ENCODE measurements around the gene JAG1.

JAG1 gene

DNA sequence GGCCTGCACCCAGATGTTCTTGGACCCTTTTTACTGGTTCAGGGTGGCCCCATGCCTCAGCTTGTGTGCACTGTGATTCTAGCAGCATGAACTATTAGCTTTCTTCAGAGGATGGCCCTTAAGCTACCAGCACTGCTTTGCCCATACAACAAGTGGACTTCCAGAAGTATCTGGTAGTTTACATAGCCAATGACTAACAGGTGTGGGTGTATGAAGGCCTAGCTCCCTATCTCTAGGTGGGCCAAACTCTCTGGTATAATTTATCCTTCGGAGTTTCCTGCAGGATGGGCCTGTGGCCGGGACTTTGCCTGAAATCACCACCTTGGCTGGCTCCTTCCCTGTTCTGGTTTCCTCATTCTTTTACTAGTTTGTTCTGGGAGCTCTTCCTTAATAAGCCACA, 26.1 kb upstream of the JAG1 start:
- TF ChIP-seq ARNTL (CRISPR knock-in tag; IDR thresholded peaks at IDR 0.05; ENCODE audit: borderline replicate concordance, low read depth) (no peak), ZFP30 (CRISPR knock-in tag; IDR thresholded peaks at IDR 0.05) (no peak), ZNF70 (CRISPR knock-in tag; IDR thresholded peaks at IDR 0.05) (no peak), ZFP3 (CRISPR knock-in tag; IDR thresholded peaks at IDR 0.05) (no peak), CSDC2 (CRISPR knock-in tag; IDR thresholded peaks at IDR 0.05) (no peak), GLIS3 (CRISPR knock-in tag; IDR thresholded peaks at IDR 0.05) (no peak), PPARA (CRISPR knock-in tag; IDR thresholded peaks at IDR 0.05; ENCODE audit: borderline replicate concordance) (no peak), ISL1 (CRISPR knock-in tag; IDR thresholded peaks at IDR 0.05) (no peak)
- TF ChIP-seq, protein P1, sequence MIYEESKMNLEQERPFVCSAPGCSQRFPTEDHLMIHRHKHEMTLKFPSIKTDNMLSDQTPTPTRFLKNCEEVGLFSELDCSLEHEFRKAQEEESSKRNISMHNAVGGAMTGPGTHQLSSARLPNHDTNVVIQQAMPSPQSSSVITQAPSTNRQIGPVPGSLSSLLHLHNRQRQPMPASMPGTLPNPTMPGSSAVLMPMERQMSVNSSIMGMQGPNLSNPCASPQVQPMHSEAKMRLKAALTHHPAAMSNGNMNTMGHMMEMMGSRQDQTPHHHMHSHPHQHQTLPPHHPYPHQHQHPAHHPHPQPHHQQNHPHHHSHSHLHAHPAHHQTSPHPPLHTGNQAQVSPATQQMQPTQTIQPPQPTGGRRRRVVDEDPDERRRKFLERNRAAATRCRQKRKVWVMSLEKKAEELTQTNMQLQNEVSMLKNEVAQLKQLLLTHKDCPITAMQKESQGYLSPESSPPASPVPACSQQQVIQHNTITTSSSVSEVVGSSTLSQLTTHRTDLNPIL (CRISPR knock-in tag; IDR thresholded peaks at IDR 0.05; ENCODE audit: low read depth): no peak
- TF ChIP-seq, protein P2, sequence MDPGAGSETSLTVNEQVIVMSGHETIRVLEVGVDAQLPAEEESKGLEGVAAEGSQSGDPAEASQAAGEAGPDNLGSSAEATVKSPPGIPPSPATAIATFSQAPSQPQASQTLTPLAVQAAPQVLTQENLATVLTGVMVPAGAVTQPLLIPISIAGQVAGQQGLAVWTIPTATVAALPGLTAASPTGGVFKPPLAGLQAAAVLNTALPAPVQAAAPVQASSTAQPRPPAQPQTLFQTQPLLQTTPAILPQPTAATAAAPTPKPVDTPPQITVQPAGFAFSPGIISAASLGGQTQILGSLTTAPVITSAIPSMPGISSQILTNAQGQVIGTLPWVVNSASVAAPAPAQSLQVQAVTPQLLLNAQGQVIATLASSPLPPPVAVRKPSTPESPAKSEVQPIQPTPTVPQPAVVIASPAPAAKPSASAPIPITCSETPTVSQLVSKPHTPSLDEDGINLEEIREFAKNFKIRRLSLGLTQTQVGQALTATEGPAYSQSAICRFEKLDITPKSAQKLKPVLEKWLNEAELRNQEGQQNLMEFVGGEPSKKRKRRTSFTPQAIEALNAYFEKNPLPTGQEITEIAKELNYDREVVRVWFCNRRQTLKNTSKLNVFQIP (CRISPR knock-in tag; IDR thresholded peaks at IDR 0.05; ENCODE audit: borderline replicate concordance, low read depth): no peak
- ATAC-seq: no peak

DNA sequence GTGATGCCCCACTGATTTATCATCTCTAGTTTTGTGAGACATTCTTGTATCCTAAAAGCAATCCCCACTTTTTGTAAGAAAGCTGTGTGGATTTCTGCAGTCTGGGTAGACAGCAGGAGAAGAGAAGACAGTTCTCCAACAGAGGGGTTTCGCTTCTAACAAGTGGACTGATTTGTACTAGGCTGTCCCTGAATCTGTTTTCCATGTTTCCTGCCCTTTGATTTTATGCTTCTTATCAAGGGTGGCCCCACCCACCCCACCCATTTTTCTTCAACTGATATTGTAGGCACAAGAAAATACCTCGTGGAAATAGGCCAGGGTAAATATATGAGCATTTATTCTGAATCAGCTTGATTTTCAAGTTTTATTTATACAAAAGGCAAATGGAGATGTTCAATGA, 25.7 kb upstream of the JAG1 start:
- TF ChIP-seq OSR1 (CRISPR knock-in tag; IDR thresholded peaks at IDR 0.05) (no peak), ZNF70 (CRISPR knock-in tag; IDR thresholded peaks at IDR 0.05) (no peak), ZFP3 (CRISPR knock-in tag; IDR thresholded peaks at IDR 0.05) (no peak), TOX (CRISPR knock-in tag; IDR thresholded peaks at IDR 0.05; ENCODE audit: borderline replicate concordance) (no peak), ZNF8 (CRISPR knock-in tag; IDR thresholded peaks at IDR 0.05) (no peak), ZC3H10 (CRISPR knock-in tag; IDR thresholded peaks at IDR 0.05) (no peak), PPARA (CRISPR knock-in tag; IDR thresholded peaks at IDR 0.05; ENCODE audit: borderline replicate concordance) (no peak), GLIS3 (CRISPR knock-in tag; IDR thresholded peaks at IDR 0.05) (no peak)
- TF ChIP-seq, protein P3, sequence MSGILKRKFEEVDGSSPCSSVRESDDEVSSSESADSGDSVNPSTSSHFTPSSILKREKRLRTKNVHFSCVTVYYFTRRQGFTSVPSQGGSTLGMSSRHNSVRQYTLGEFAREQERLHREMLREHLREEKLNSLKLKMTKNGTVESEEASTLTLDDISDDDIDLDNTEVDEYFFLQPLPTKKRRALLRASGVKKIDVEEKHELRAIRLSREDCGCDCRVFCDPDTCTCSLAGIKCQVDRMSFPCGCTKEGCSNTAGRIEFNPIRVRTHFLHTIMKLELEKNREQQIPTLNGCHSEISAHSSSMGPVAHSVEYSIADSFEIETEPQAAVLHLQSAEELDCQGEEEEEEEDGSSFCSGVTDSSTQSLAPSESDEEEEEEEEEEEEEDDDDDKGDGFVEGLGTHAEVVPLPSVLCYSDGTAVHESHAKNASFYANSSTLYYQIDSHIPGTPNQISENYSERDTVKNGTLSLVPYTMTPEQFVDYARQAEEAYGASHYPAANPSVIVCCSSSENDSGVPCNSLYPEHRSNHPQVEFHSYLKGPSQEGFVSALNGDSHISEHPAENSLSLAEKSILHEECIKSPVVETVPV (CRISPR knock-in tag; IDR thresholded peaks at IDR 0.05): no peak
- TF ChIP-seq, protein P4, sequence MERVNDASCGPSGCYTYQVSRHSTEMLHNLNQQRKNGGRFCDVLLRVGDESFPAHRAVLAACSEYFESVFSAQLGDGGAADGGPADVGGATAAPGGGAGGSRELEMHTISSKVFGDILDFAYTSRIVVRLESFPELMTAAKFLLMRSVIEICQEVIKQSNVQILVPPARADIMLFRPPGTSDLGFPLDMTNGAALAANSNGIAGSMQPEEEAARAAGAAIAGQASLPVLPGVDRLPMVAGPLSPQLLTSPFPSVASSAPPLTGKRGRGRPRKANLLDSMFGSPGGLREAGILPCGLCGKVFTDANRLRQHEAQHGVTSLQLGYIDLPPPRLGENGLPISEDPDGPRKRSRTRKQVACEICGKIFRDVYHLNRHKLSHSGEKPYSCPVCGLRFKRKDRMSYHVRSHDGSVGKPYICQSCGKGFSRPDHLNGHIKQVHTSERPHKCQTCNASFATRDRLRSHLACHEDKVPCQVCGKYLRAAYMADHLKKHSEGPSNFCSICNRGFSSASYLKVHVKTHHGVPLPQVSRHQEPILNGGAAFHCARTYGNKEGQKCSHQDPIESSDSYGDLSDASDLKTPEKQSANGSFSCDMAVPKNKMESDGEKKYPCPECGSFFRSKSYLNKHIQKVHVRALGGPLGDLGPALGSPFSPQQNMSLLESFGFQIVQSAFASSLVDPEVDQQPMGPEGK (CRISPR knock-in tag; IDR thresholded peaks at IDR 0.05; ENCODE audit: borderline replicate concordance): no peak
- TF ChIP-seq, protein P2 (CRISPR knock-in tag; IDR thresholded peaks at IDR 0.05; ENCODE audit: borderline replicate concordance, low read depth): no peak
- ATAC-seq: no peak

DNA sequence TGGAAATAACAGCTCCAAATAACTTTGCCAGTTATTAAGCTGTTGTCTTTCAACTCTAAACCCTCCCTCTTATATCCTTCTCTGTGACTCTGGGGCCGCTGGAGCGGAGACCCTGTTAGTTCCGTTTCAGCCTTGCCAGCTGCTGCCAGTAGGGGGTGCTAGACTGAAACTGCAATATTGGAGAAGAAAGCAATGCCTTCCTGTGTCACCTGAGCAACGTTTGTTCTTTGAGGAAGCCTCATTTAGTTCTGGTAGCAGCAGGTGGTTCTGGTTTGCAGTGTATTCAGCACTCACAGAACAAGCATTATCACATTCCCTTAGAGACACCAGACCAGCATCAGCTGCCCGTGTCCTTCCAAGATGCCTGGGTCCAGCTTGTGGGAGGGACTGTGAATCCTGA, 22.9 kb upstream of the JAG1 start:
- ATAC-seq: no peak
- no peak for TF ChIP-seq CSDC2 (CRISPR knock-in tag; IDR thresholded peaks at IDR 0.05)
- TF ChIP-seq, protein P1 (CRISPR knock-in tag; IDR thresholded peaks at IDR 0.05; ENCODE audit: low read depth): no peak
- no peak for TF ChIP-seq TCF4 (CRISPR knock-in tag; IDR thresholded peaks at IDR 0.05; ENCODE audit: borderline replicate concordance)
- no peak for TF ChIP-seq TOX (CRISPR knock-in tag; IDR thresholded peaks at IDR 0.05; ENCODE audit: borderline replicate concordance)
- TF ChIP-seq OSR1 (CRISPR knock-in tag; IDR thresholded peaks at IDR 0.05): no peak

DNA sequence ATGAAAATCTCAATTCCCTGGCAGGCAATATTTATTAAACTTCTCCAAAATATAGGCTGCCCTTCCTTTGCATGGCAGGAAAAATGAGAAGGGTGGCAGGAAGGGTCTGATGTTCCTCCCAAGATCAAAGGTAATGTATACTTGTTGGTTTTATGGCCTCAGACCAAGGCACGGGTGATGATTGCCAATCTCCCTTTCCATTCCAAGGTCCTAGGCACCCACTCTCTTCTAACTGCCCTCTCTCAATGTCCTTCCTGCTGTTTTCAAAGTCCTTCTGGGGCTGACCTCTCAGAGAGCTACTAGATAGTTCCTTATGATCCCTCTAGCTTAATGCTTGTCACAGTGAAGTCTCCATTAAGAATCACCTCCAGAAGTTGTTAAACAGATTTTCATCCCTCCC, 15.6 kb upstream of the JAG1 start:
- TF ChIP-seq RARB (CRISPR knock-in tag; IDR thresholded peaks at IDR 0.05) (no peak), TOX (CRISPR knock-in tag; IDR thresholded peaks at IDR 0.05; ENCODE audit: borderline replicate concordance) (no peak), ZNF565 (CRISPR knock-in tag; conservative IDR thresholded peaks at IDR 0.05; ENCODE audit: low read depth) (no peak), OSR1 (CRISPR knock-in tag; IDR thresholded peaks at IDR 0.05) (no peak), ARNTL (CRISPR knock-in tag; IDR thresholded peaks at IDR 0.05; ENCODE audit: borderline replicate concordance, low read depth) (no peak)
- TF ChIP-seq, protein P2 (CRISPR knock-in tag; IDR thresholded peaks at IDR 0.05; ENCODE audit: borderline replicate concordance, low read depth): no peak
- TF ChIP-seq, protein P5, sequence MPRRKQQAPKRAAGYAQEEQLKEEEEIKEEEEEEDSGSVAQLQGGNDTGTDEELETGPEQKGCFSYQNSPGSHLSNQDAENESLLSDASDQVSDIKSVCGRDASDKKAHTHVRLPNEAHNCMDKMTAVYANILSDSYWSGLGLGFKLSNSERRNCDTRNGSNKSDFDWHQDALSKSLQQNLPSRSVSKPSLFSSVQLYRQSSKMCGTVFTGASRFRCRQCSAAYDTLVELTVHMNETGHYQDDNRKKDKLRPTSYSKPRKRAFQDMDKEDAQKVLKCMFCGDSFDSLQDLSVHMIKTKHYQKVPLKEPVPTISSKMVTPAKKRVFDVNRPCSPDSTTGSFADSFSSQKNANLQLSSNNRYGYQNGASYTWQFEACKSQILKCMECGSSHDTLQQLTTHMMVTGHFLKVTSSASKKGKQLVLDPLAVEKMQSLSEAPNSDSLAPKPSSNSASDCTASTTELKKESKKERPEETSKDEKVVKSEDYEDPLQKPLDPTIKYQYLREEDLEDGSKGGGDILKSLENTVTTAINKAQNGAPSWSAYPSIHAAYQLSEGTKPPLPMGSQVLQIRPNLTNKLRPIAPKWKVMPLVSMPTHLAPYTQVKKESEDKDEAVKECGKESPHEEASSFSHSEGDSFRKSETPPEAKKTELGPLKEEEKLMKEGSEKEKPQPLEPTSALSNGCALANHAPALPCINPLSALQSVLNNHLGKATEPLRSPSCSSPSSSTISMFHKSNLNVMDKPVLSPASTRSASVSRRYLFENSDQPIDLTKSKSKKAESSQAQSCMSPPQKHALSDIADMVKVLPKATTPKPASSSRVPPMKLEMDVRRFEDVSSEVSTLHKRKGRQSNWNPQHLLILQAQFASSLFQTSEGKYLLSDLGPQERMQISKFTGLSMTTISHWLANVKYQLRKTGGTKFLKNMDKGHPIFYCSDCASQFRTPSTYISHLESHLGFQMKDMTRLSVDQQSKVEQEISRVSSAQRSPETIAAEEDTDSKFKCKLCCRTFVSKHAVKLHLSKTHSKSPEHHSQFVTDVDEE (CRISPR knock-in tag; IDR thresholded peaks at IDR 0.05): no peak
- ATAC-seq: no peak
